HUES64 (cell line): Measurements from ENCODE around the gene RET.

Experiments used
- H3K27ac ChIP-seq: 2 replicates; pipeline ENCODE4 v1.7.0; 2013; ENCODE audit warnings: low read depth, low read length, inconsistent platforms
- H3K27me3 ChIP-seq: 2 replicates; pipeline ENCODE4 v1.6.1; 2013; ENCODE audit warnings: mild to moderate bottlenecking, low read length; ENCODE audit not compliant: insufficient read depth
- H3K36me3 ChIP-seq: 2 replicates; pipeline ENCODE4 v1.6.1; 2013; ENCODE audit warnings: mild to moderate bottlenecking, low read length; ENCODE audit not compliant: insufficient read depth
- H3K4me1 ChIP-seq: 2 replicates; pipeline ENCODE4 v1.6.1; 2013; ENCODE audit warnings: mild to moderate bottlenecking, low read length, moderate library complexity; ENCODE audit not compliant: insufficient read depth
- H3K4me3 ChIP-seq: 2 replicates; pipeline ENCODE4 v1.5.1; 2013; ENCODE audit warnings: mild to moderate bottlenecking, low read length, moderate library complexity
- H3K9ac ChIP-seq: 2 replicates; pipeline ENCODE4 v1.6.1; 2013; ENCODE audit warnings: mild to moderate bottlenecking, low read depth, low read length
- H3K9me3 ChIP-seq: 2 replicates; pipeline ENCODE4 v1.6.1; 2013; ENCODE audit warnings: low read depth, low read length; ENCODE audit not compliant: insufficient read depth
- WGBS: fragments of 150-250, 120-280 bp; methylation state at CpG from one replicate; pipeline ENCODE4 v1.1.7; 2013; ENCODE audit warnings: missing lambda C conversion rate; 5-methylcytosine and 5-hydroxymethylcytosine counted together

RET gene

DNA sequence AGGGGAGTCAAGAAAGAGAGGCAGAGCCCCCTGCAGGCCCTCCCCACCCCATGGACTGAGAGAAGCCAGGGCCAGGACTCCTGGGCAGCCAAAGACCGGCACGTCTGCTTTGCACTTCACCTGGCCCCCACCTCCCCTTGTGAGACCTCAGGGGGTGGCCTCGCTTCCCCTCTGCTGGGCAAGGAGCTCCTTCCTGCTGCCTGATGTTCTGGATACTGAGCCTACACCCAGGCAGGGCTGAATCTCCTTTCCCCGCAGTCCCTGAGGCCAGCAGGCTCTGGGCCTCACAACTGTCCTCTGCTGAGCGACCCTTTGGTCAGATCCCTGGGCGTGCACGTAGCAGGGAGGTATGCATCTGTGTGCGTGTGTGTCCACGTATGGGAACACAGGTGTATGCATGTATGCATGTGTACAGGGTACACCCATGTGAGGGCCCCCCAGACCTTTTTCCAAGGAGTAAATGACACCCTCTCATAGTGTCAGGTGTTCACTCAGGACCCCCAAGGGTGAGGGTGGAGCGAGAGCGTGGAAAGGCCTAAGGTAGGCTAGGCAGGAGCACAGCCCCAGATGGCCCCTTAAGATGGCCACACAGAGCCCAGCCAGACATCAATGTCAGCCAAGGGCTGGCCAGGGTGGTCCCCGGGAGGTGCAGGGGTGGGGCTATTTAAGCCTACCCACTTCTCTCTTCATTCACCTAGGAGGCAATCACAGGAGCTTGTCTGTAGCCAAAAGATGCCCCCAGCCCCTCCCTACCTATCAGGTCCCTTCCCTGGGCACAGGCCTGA is 1.9 kb upstream of the RET start:
- Histone ChIP-seq H3K27ac (no peak overlapping the region), H3K9ac (no peak overlapping the region), H3K27me3 (peaks cover 45% of the 10 kb centered on the region), H3K36me3 (no peaks in the 10 kb centered on the region), H3K4me3 (no peak overlapping the region), H3K4me1 (peaks cover 7% of the 10 kb centered on the region), H3K9me3 (no peaks in the 10 kb centered on the region)
- WGBS, result 96% methylated on average over 12 of the region's 12 CpGs

GRCh38 chr10:43075612-43076003 is 1.3 kb upstream of the RET start:
- Histone ChIP-seq H3K36me3 (no peaks in the 10 kb centered on the region), H3K9ac (no peak overlapping the region), H3K27ac (no peak overlapping the region), H3K4me3 (no peak overlapping the region), H3K27me3 (peaks cover 45% of the 10 kb centered on the region), H3K4me1 (peaks cover 7% of the 10 kb centered on the region), H3K9me3 (no peaks in the 10 kb centered on the region)
- WGBS, result 87% methylated on average over 5 of the region's 5 CpGs

DNA sequence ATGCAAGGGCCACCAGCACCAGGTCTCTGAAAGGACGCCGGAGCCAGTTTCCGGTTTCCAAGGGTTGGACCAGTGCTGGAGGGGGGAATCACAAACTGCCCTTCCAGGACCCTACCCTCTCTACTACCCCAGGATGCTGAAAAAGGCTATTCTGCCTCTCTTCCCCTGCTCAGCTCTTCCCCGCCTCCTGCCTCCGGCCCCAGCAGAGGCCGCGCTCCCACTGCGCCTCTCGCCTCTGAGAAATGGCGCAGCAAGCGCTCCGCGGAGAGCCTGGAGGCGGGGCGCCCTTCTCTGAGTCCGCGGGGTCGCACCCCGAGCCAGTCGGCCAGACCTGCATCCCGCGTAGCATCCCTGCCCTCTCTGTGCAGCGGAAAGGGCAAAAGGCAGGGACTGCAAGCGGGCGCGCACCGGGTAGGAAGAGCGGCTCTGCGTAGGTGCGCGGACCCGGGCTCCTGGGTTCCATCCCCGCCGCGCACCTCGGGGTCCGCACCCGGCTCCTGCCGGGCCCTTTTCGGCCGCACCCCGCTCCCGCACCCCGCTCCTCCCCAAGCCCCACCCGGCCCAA is 476 bp upstream of the RET start:
- H3K4me3 ChIP-seq, result peak overlapping the region; percentile 64
- 2% methylated on average over 45 of the region's 45 CpGs for WGBS
- H3K9ac ChIP-seq, result no peak overlapping the region; the same call in 1 of the 2 replicates
- H3K9me3 ChIP-seq, result no peaks in the 10 kb centered on the region
- H3K27me3 ChIP-seq, result peaks cover 45% of the 10 kb centered on the region
- H3K36me3 ChIP-seq, result no peaks in the 10 kb centered on the region
- peaks cover 7% of the 10 kb centered on the region for H3K4me1 ChIP-seq
- no peak overlapping the region for H3K27ac ChIP-seq

GRCh38 chr10:43077421-43078171 is 727 bp downstream of the RET start:
- WGBS, result 4% methylated on average over 72 of the region's 72 CpGs
- peaks cover 45% of the 10 kb centered on the region for H3K27me3 ChIP-seq
- H3K9me3 ChIP-seq, result no peaks in the 10 kb centered on the region
- H3K4me1 ChIP-seq, result peaks cover 7% of the 10 kb centered on the region
- H3K4me3 ChIP-seq, result peak overlapping the region; percentile 56
- no peaks in the 10 kb centered on the region for H3K36me3 ChIP-seq
- peak overlapping the region; percentile 36; the same call in 1 of the 2 replicates for H3K9ac ChIP-seq
- no peak overlapping the region for H3K27ac ChIP-seq

GRCh38 chr10:43078175-43078985 is 1.5 kb downstream of the RET start:
- Histone ChIP-seq H3K27me3 (peaks cover 45% of the 10 kb centered on the region), H3K9me3 (no peaks in the 10 kb centered on the region), H3K4me1 (peaks cover 7% of the 10 kb centered on the region), H3K4me3 (peak overlapping the region; percentile 56), H3K36me3 (no peaks in the 10 kb centered on the region), H3K9ac (no peak overlapping the region), H3K27ac (no peak overlapping the region)
- WGBS, result 76% methylated on average over 14 of the region's 14 CpGs

GRCh38 chr10:43078986-43079273 is 2.1 kb downstream of the RET start:
- peaks cover 45% of the 10 kb centered on the region for H3K27me3 ChIP-seq
- H3K9me3 ChIP-seq, result no peaks in the 10 kb centered on the region
- H3K4me1 ChIP-seq, result peaks cover 7% of the 10 kb centered on the region
- no peak overlapping the region for H3K9ac ChIP-seq
- H3K4me3 ChIP-seq, result no peak overlapping the region
- no peak overlapping the region for H3K27ac ChIP-seq
- WGBS, result 54% methylated on average over 10 of the region's 10 CpGs
- H3K36me3 ChIP-seq, result no peaks in the 10 kb centered on the region

DNA sequence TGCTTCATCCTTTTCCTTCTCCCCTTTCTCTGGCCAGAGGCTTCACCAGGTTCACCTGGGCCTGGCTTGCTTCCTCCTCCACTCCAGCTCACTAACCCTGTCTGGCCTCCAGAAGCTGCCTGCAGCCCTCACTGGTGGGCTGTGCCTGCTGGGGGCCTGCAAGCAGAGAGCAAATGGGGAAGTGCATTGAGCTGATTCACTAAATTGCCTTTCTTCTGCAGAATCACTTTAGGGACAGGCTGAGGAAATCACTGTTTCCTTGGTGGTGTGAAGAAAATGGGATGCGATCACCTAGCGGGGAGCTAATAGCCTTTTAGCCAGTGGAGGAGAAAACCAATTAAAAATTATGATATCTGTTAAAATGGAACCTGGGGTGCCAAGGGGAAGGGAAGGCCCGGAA is 3.0 kb downstream of the RET start:
- H3K36me3 ChIP-seq, result no peaks in the 10 kb centered on the region
- H3K4me1 ChIP-seq, result peaks cover 7% of the 10 kb centered on the region
- H3K9me3 ChIP-seq, result no peaks in the 10 kb centered on the region
- 71% methylated on average over 3 of the region's 3 CpGs for WGBS
- peaks cover 44% of the 10 kb centered on the region for H3K27me3 ChIP-seq
- H3K9ac ChIP-seq, result no peak overlapping the region
- no peak overlapping the region for H3K4me3 ChIP-seq
- H3K27ac ChIP-seq, result no peak overlapping the region

DNA sequence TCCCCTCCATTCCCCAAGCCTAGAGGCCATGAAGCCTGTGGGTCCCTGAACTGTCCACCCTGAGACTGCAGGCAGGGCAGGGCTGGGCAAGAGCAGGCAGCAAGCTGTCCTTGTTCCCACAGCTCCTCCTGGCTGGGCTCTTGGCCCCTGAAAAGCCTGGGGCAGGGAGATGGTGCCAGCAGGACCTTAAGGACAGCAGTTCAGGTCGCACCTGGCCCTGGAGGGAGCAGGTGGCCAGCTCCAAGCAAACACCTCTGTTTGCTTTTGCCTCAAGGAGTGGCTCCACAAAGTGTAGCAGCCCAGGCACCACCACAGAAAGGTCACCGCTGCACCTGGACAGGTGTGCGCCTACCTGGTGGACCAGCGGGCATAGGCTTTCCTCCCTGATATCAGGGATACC is 5.2 kb downstream of the RET start:
- WGBS, result 91% methylated on average over 4 of the region's 4 CpGs
- Histone ChIP-seq H3K4me3 (no peak overlapping the region), H3K4me1 (peaks cover 4% of the 10 kb centered on the region; the same call in 1 of the 2 replicates), H3K9me3 (no peaks in the 10 kb centered on the region), H3K36me3 (no peaks in the 10 kb centered on the region), H3K27me3 (peaks cover 24% of the 10 kb centered on the region), H3K9ac (no peak overlapping the region), H3K27ac (no peak overlapping the region)

DNA sequence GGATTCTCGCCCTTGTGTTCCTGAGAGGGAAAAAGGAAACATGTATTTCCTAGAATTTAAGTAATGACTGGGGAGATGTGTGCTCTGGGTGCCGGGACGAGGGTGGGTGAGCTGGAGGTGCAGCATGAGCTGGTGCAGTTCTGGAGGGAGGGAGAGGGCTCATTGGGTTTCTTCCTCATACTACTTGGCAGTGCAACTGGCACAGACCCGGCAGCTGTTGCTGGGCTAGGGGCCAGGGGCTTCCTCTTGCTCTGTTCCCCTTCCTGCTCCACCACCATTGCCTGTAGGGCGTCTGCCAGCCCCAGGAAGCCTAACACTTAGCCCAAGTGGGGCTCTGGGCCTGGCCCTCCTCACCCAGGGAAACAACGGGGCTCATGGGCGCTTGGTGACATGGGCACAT is 5.9 kb downstream of the RET start:
- Histone ChIP-seq H3K9me3 (no peaks in the 10 kb centered on the region), H3K4me3 (no peak overlapping the region), H3K27ac (no peak overlapping the region), H3K27me3 (peaks cover 18% of the 10 kb centered on the region), H3K4me1 (peaks cover 3% of the 10 kb centered on the region; the same call in 1 of the 2 replicates), H3K36me3 (no peaks in the 10 kb centered on the region), H3K9ac (no peak overlapping the region)
- WGBS, result 94% methylated on average over 7 of the region's 7 CpGs

DNA sequence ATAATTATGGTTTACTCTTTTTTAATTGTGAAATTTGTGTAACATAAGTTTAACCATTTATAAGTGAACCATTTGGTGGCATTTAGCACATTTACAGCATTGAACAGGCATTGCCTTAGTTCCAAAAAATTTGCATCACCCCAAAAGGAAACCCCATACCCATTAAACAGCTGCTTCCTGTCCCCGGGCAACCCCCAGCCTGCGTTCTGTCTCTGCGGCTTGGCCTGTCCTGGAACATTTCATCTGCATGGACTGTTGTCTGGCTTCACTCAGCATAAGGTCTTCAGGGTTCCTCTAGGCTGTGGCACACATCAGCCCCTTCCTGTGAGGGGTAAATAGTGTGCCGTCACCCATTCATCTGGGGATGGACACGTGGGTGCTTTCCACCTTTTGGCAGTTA is 6.9 kb downstream of the RET start:
- no peak overlapping the region for H3K9ac ChIP-seq
- H3K4me3 ChIP-seq, result no peak overlapping the region
- no peak overlapping the region for H3K27ac ChIP-seq
- H3K27me3 ChIP-seq, result peaks cover 7% of the 10 kb centered on the region
- WGBS, result 86% methylated on average over 5 of the region's 5 CpGs
- H3K9me3 ChIP-seq, result no peaks in the 10 kb centered on the region
- no peaks in the 10 kb centered on the region; the same call in 1 of the 2 replicates for H3K4me1 ChIP-seq
- no peaks in the 10 kb centered on the region for H3K36me3 ChIP-seq

DNA sequence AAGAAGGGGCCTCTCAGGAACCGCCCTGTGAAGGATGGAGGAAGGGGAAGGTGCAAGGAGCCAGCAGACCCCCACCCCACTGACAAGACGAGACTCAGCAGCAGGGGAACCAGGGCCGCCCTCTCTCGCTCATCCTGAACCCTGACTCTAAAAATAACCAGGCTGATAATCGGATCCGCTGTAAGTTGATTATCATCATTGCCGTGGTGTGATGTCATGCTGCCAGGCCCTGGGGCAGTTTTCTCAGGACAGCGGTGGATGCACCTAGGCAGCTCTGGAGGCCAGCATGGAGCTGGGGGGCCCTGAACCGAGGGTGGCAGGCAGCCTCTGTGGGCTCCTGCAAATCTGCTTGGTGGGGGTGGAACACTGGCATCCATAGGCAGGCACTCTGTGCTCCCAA is 7.9 kb downstream of the RET start:
- H3K9me3 ChIP-seq, result no peaks in the 10 kb centered on the region
- no peaks in the 10 kb centered on the region for H3K36me3 ChIP-seq
- H3K4me3 ChIP-seq, result no peak overlapping the region
- H3K4me1 ChIP-seq, result no peaks in the 10 kb centered on the region; the same call in 1 of the 2 replicates
- no peak overlapping the region for H3K9ac ChIP-seq
- 90% methylated on average over 9 of the region's 9 CpGs for WGBS
- no peak overlapping the region for H3K27ac ChIP-seq
- no peaks in the 10 kb centered on the region for H3K27me3 ChIP-seq
